HG02763 (cell line): ENCODE measurements around the gene NCBP1.
"Not testable (repeated sequence)": the region's sequence is repeated elsewhere in the genome, so short reads cannot be mapped to it uniquely, and the experiment has no call there.

Source experiments
- ATAC-seq: cut with Tn5 transposase; IDR thresholded peaks from one replicate; pipeline ENCODE4 v1.9.1; 2021; ENCODE audit warnings: mild to moderate bottlenecking, moderate library complexity; ENCODE audit not compliant: unreplicated experiment

NCBP1 gene

GRCh38 chr9:97668485-97668884 lies 34.9 kb downstream of the NCBP1 start:
- ATAC-seq: no peak

GRCh38 chr9:97670586-97670985 lies 37.0 kb downstream of the NCBP1 start:
- ATAC-seq: no peak

- ATAC-seq: no peak
These were observed 38.8 kb downstream of the NCBP1 start for GRCh38 chr9:97672403-97672802.

- ATAC-seq: no peak
These were observed 40.3 kb downstream of the NCBP1 start for GRCh38 chr9:97673922-97674321.

- ATAC-seq: peak; percentile 66
These were observed 42.0 kb downstream of the NCBP1 start for GRCh38 chr9:97675655-97676054.

- ATAC-seq: no peak
These were observed 48.6 kb downstream of the NCBP1 start for GRCh38 chr9:97682242-97682641.

- ATAC-seq: no peak
These were observed 55.0 kb downstream of the NCBP1 start for GRCh38 chr9:97688654-97689053.

- ATAC-seq: no peak
These were observed 56.0 kb downstream of the NCBP1 start for GRCh38 chr9:97689401-97690180.

GRCh38 chr9:97694769-97695168 lies 61.1 kb downstream of the NCBP1 start:
- no peak for ATAC-seq

GRCh38 chr9:97695390-97695789 lies 61.8 kb downstream of the NCBP1 start:
- ATAC-seq: no peak

- no peak for ATAC-seq
These were observed 62.6 kb downstream of the NCBP1 start for GRCh38 chr9:97695995-97696802.

- ATAC-seq: peak; percentile 91
These were observed 63.4 kb downstream of the NCBP1 start, which contains the start of gene XPA for GRCh38 chr9:97696803-97697601. Gene XPA, minus strand, starts transcription at chr9:97697340. Its CDS starts 48 bp downstream, at chr9:97697292.

GRCh38 chr9:97697837-97698236 lies 64.2 kb downstream of the NCBP1 start:
- no peak for ATAC-seq

GRCh38 chr9:97698865-97699264 lies 65.2 kb downstream of the NCBP1 start:
- ATAC-seq: no peak

GRCh38 chr9:97699281-97699680 lies 65.7 kb downstream of the NCBP1 start:
- ATAC-seq: not testable (repeated sequence)

- not testable (repeated sequence) for ATAC-seq
These were observed 66.2 kb downstream of the NCBP1 start for GRCh38 chr9:97699824-97700223.

- no peak for ATAC-seq
These were observed 70.1 kb downstream of the NCBP1 start for GRCh38 chr9:97703437-97704344.

- no peak for ATAC-seq
These were observed 70.7 kb downstream of the NCBP1 start for GRCh38 chr9:97704345-97704677.

GRCh38 chr9:97704851-97705250 lies 71.2 kb downstream of the NCBP1 start:
- ATAC-seq: no peak

- no peak for ATAC-seq
These were observed 71.8 kb downstream of the NCBP1 start for GRCh38 chr9:97705354-97705950.
